Mesenchymal stem cell (in vitro differentiated cells and primary cell): ENCODE data around the gene COL5A2.

Experiments
- DNase-seq: peaks from one replicate; pipeline ENCODE4 v3.0.0-alpha.2; 2013
- H2AFZ ChIP-seq: one replicate; pipeline ENCODE4 v1.6.1; 2013; ENCODE audit warnings: low read depth, mild to moderate bottlenecking, control low read depth, inconsistent platforms, low read length, moderate library complexity
- H2AK5ac ChIP-seq: 2 replicates; pipeline ENCODE4 v1.6.1; 2013; ENCODE audit warnings: low read length, moderate library complexity, mild to moderate bottlenecking, inconsistent platforms; ENCODE audit not compliant: severe bottlenecking
- H2BK120ac ChIP-seq: one replicate; pipeline ENCODE4 v1.6.1; 2013; ENCODE audit warnings: low read depth, mild to moderate bottlenecking, inconsistent platforms, low read length, moderate library complexity
- H2BK12ac ChIP-seq, 2 experiments: one replicate each; pipeline ENCODE4 v1.6.1; 2013; ENCODE audit warnings: inconsistent platforms in 2 of 2, low read length in 2 of 2, mild to moderate bottlenecking in 2 of 2, moderate library complexity in 2 of 2, control low read depth in 1 of 2
- H2BK15ac ChIP-seq: one replicate; pipeline ENCODE4 v1.6.1; 2013; ENCODE audit warnings: mild to moderate bottlenecking, low read depth, inconsistent platforms; ENCODE audit not compliant: poor library complexity, severe bottlenecking
- H2BK5ac ChIP-seq: 2 replicates; pipeline ENCODE4 v1.6.1; 2013; ENCODE audit warnings: low read depth, mild to moderate bottlenecking, low read length, control low read depth, inconsistent platforms; ENCODE audit not compliant: poor library complexity, severe bottlenecking
- H3K14ac ChIP-seq, 2 experiments: one replicate each; pipeline ENCODE4 v1.6.1; 2013; ENCODE audit warnings: inconsistent platforms in 2 of 2, low read length in 2 of 2, control low read depth in 1 of 2, mild to moderate bottlenecking in 1 of 2, moderate library complexity in 1 of 2
- H3K18ac ChIP-seq, 2 experiments: one replicate each; pipeline ENCODE4 v1.6.1; 2013; ENCODE audit warnings: inconsistent platforms in 2 of 2, low read length in 2 of 2, control low read depth in 1 of 2, low read depth in 1 of 2, mild to moderate bottlenecking in 1 of 2
- H3K23ac ChIP-seq, 2 experiments: one replicate each; pipeline ENCODE4 v1.6.1; 2013; ENCODE audit warnings: inconsistent platforms in 2 of 2, low read length in 2 of 2, mild to moderate bottlenecking in 2 of 2, moderate library complexity in 2 of 2, control low read depth in 1 of 2
- H3K27ac ChIP-seq: 2 replicates; pipeline ENCODE4 v1.5.1; 2013; ENCODE audit warnings: mild to moderate bottlenecking, moderate library complexity, low read length, control low read depth, inconsistent platforms; ENCODE audit not compliant: poor library complexity, severe bottlenecking
- H3K27me3 ChIP-seq, 2 experiments: 2 replicates each; pipeline versions ENCODE4 v1.6.1 to v1.7.0; 2013; ENCODE audit warnings: low read length in 2 of 2, mild to moderate bottlenecking in 2 of 2, moderate library complexity in 2 of 2, control low read depth in 1 of 2, inconsistent platforms in 1 of 2; ENCODE audit not compliant: control insufficient read depth in 1 of 2, insufficient read depth in 1 of 2
- H3K36me3 ChIP-seq, 2 experiments: 2 replicates each; pipeline versions ENCODE4 v1.6.1 to v1.7.0; 2013; ENCODE audit warnings: low read length in 2 of 2, control low read depth in 1 of 2, inconsistent platforms in 1 of 2, low read depth in 1 of 2, mild to moderate bottlenecking in 1 of 2; ENCODE audit not compliant: insufficient read depth in 2 of 2, control insufficient read depth in 1 of 2
- H3K4ac ChIP-seq, 2 experiments: one replicate each; pipeline ENCODE4 v1.6.1; 2013; ENCODE audit warnings: inconsistent platforms in 2 of 2, low read length in 2 of 2, mild to moderate bottlenecking in 2 of 2, moderate library complexity in 2 of 2, control low read depth in 1 of 2, low read depth in 1 of 2
- H3K4me1 ChIP-seq: 2 replicates; pipeline ENCODE4 v1.6.1; 2013; ENCODE audit warnings: low read depth, low read length, control low read depth; ENCODE audit not compliant: control insufficient read depth, insufficient read depth
- H3K4me2 ChIP-seq: 2 replicates; pipeline ENCODE4 v1.6.1; 2013; ENCODE audit warnings: low read length, mild to moderate bottlenecking, inconsistent platforms; ENCODE audit not compliant: poor library complexity, severe bottlenecking
- H3K4me3 ChIP-seq, 2 experiments: 2 replicates each; pipeline versions ENCODE4 v1.5.1 to v1.7.0; 2013; ENCODE audit warnings: low read length in 2 of 2, mild to moderate bottlenecking in 2 of 2, control low read depth in 1 of 2, low read depth in 1 of 2; ENCODE audit not compliant: insufficient read depth in 1 of 2
- H3K79me1 ChIP-seq: replicated peaks from 2 replicates; pipeline ENCODE4 v1.6.1; 2013; ENCODE audit warnings: mild to moderate bottlenecking, control low read depth, low read length, inconsistent platforms; ENCODE audit not compliant: poor library complexity, severe bottlenecking
- H3K9ac ChIP-seq: 2 replicates; pipeline ENCODE4 v1.7.0; 2013; ENCODE audit warnings: mild to moderate bottlenecking, low read length, moderate library complexity
- H3K9me3 ChIP-seq: 2 replicates; pipeline ENCODE4 v1.7.0; 2013; ENCODE audit warnings: mild to moderate bottlenecking, low read length; ENCODE audit not compliant: control insufficient read depth
- H4K8ac ChIP-seq: one replicate; pipeline ENCODE4 v1.6.1; 2013; ENCODE audit warnings: inconsistent platforms, mild to moderate bottlenecking, low read length, moderate library complexity
- H4K91ac ChIP-seq: one replicate; pipeline ENCODE4 v1.6.1; 2013; ENCODE audit warnings: mild to moderate bottlenecking, low read length, inconsistent platforms
- WGBS: methylation state at CpG from one replicate; pipeline ENCODE4 v1.1.7; 2013; ENCODE audit warnings: mixed read lengths; 5-methylcytosine and 5-hydroxymethylcytosine counted together

The COL5A2 gene

DNA sequence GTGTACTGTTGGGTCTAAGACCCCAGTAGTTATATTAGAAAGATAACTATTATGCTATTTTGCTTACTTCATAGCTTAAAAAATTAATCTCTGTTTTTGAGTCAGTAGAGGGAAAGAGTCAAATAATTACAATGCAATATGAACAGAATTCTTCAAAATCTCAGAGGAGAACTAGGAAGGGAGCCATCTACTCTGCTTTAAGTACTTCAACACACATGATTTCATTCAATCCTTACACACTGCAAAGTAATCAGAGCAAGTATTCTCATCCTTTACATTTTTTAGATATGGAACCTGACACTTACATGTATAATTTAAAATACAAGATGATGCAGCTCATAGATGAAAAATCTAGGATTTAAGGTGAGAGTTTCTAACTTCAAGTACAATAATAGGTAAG, 27.7 kb downstream of the COL5A2 start:
- H3K4me1 ChIP-seq = no peaks in the 10 kb centered on the region
- no peak overlapping the region for H4K91ac ChIP-seq
- H3K36me3 ChIP-seq = no peaks in the 10 kb centered on the region
- H2BK5ac ChIP-seq = no peak overlapping the region
- H3K4me2 ChIP-seq = no peak overlapping the region
- no peak overlapping the region for H2AFZ ChIP-seq
- no peak overlapping the region for H2BK12ac ChIP-seq
- peak overlapping the region in 1 of 2 experiments; percentile 61 for H3K4me3 ChIP-seq
- no peak overlapping the region for H3K23ac ChIP-seq
- no peaks in the 10 kb centered on the region for H3K9me3 ChIP-seq
- DNase-seq = no peak
- no peak overlapping the region for H4K8ac ChIP-seq
- no peak overlapping the region for H2BK15ac ChIP-seq
- H3K27me3 ChIP-seq = no peaks in the 10 kb centered on the region
- H3K4ac ChIP-seq = no peak overlapping the region
- H2BK120ac ChIP-seq = no peak overlapping the region
- peaks cover 14% of the 10 kb centered on the region for H3K79me1 ChIP-seq
- H3K9ac ChIP-seq = peak overlapping the region; percentile 56
- no peak overlapping the region for H3K27ac ChIP-seq
- no peak overlapping the region for H3K14ac ChIP-seq
- no peak overlapping the region for H3K18ac ChIP-seq
- H2AK5ac ChIP-seq = no peak overlapping the region

DNA sequence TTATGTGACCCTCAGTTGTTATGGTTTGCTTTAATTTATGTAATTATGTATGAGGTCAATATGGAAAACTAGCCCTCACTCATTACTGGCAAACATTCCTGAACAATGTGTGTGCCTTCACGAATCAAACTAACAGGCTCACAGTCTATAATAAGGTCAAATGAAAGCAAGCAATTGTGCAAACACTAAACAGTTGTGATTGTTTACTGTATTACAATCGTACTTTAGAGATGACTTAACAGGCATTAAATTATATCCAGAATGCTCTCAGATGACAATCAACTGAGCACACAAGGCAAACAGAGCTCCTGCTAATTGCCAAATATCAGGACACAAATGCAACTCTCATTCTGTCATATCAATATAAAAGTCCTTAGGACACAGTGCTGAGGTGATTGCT, 29.5 kb downstream of the COL5A2 start:
- Histone ChIP-seq H4K8ac (no peak overlapping the region), H3K27me3 (no peaks in the 10 kb centered on the region), H2AK5ac (no peak overlapping the region), H3K4ac (no peak overlapping the region), H3K4me2 (no peak overlapping the region), H3K9me3 (no peaks in the 10 kb centered on the region), H3K23ac (no peak overlapping the region), H2BK12ac (no peak overlapping the region), H3K4me3 (peak overlapping the region in 1 of 2 experiments; percentile 2), H4K91ac (no peak overlapping the region), H3K4me1 (no peaks in the 10 kb centered on the region), H2BK15ac (no peak overlapping the region), H2BK5ac (no peak overlapping the region), H3K36me3 (no peaks in the 10 kb centered on the region), H2AFZ (no peak overlapping the region), H3K14ac (no peak overlapping the region), H2BK120ac (no peak overlapping the region), H3K9ac (peak overlapping the region; percentile 70), H3K18ac (no peak overlapping the region), H3K79me1 (peaks cover 15% of the 10 kb centered on the region), H3K27ac (no peak overlapping the region)
- peak; percentile 89 for DNase-seq
- WGBS = no CpG with 5 or more reads among the region's 2 CpGs

DNA sequence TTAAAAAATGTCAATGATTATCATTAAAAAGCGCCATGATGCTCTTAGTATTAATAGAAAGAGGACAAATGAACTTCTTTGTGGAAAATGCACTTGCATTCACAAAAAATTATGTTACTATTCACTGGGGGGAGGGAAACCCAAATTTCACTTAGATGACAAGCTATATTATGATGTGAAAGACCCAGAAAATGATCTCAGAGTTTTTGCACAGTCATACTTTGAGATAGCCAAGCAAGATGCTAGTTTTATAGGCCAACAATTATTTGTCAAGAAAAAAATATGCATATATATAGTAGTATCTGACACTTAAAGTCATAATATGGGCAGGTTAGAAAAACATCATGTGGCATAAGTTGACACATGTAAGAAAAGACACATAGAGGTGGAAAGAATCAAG, 31.6 kb downstream of the COL5A2 start:
- DNase-seq = no peak
- Histone ChIP-seq H3K4me1 (no peaks in the 10 kb centered on the region), H3K23ac (no peak overlapping the region), H4K91ac (no peak overlapping the region), H3K4me3 (no peak overlapping the region), H2AFZ (no peak overlapping the region), H3K4me2 (no peak overlapping the region), H3K9ac (peak overlapping the region; percentile 21), H3K18ac (no peak overlapping the region), H2BK12ac (no peak overlapping the region), H2BK5ac (no peak overlapping the region), H2BK15ac (no peak overlapping the region), H2AK5ac (no peak overlapping the region), H3K27me3 (no peaks in the 10 kb centered on the region), H3K14ac (no peak overlapping the region), H3K79me1 (peaks cover 8% of the 10 kb centered on the region), H3K9me3 (no peaks in the 10 kb centered on the region), H4K8ac (no peak overlapping the region), H3K36me3 (no peaks in the 10 kb centered on the region), H3K27ac (no peak overlapping the region), H2BK120ac (no peak overlapping the region), H3K4ac (no peak overlapping the region)
- no CpG with 5 or more reads among the region's 1 CpG for WGBS

DNA sequence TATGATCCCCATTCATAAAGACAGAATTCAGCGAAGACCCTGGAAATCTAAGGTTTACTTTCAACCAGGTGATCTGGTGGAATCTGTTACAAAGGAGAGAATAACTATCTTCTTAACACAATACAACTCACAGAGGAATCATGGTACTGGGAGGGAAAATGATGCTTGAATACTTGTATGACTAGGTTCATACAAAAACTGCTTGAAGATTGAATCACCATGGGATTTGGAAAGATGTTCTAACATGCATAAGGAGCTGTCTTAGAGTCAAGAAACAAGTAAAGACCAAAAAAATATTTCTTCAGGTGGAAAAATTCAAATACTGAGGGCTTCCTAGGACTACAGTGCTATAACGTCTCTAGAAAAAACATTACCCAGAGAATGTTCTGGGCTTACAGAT, 32.2 kb downstream of the COL5A2 start:
- no peak for DNase-seq
- no peak overlapping the region for H2BK120ac ChIP-seq

More for the DNA sequence above, 32.2 kb downstream of the COL5A2 start:
- H3K27ac ChIP-seq = no peak overlapping the region
- WGBS = no CpG with 5 or more reads among the region's 2 CpGs
- H3K9ac ChIP-seq = peak overlapping the region; percentile 21
- H2AFZ ChIP-seq = no peak overlapping the region
- H3K18ac ChIP-seq = no peak overlapping the region
- H4K8ac ChIP-seq = no peak overlapping the region
- H2BK15ac ChIP-seq = no peak overlapping the region
- no peak overlapping the region for H3K4me3 ChIP-seq
- H3K23ac ChIP-seq = no peak overlapping the region
- H2AK5ac ChIP-seq = no peak overlapping the region
- no peak overlapping the region for H2BK12ac ChIP-seq
- H4K91ac ChIP-seq = no peak overlapping the region
- no peak overlapping the region for H3K4me2 ChIP-seq
- no peaks in the 10 kb centered on the region for H3K4me1 ChIP-seq
- no peaks in the 10 kb centered on the region for H3K9me3 ChIP-seq
- no peak overlapping the region for H3K4ac ChIP-seq
- H3K36me3 ChIP-seq = no peaks in the 10 kb centered on the region
- no peak overlapping the region for H2BK5ac ChIP-seq
- no peak overlapping the region for H3K14ac ChIP-seq
- no peaks in the 10 kb centered on the region for H3K27me3 ChIP-seq
- peaks cover 5% of the 10 kb centered on the region for H3K79me1 ChIP-seq
